ENCODE measurements around the gene TMEM87B. TPM values are rescaled to one million over a fixed set of nuclear protein-coding genes. Genes with fewer than 3 reads are reported as not detected.
A peak's percentile ranks its signal among the peaks of the same experiment; 100 is the strongest.

The TMEM87B gene
- total and polyA plus RNA-seq, 10 donors: 10.4 to 39.9 (median 32.9) TPM

DNA sequence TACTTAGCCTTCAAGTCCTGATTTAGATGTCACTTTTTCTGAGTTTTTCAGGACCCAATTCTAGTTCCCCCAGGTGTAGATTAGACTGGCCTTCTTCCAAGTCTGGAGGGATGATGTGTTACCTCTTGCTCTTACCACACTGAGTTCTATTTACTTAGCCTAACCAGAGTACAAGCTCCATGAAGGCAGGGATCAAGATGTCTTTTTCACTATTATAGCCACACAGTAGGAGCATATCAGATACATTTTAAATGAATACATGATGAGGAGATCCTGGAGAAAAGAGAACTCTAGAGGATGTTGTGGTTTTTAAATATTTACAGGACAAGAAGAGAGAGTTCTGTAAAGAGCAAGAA, 30.3 kb downstream of the TMEM87B start:
- Histone ChIP-seq H3K9me3 (no peaks in the 10 kb centered on the region), H3K36me3 (peaks cover 8 to 100% (median 83%) of the 10 kb centered on the region in 6 donors), H3K4me3 (no peak overlapping the region), H3K27me3 (replicated peaks in 1 of 7) (no peaks in the 10 kb centered on the region), H3K27ac (peak overlapping the region in 3 of 8 donors; percentile 2 to 23 (median 6)), H3K4me1 (peaks cover 0 to 26% (median 11%) of the 10 kb centered on the region in 6 donors)
- intact Hi-C loops (cut with DNase I; ENCODE audit: low total_unique reads): no loop called here
- DNase-seq: no peak
- no peak for TF ChIP-seq POLR2AphosphoS5 (IDR thresholded peaks at IDR 0.05)
- TF ChIP-seq, protein P1, sequence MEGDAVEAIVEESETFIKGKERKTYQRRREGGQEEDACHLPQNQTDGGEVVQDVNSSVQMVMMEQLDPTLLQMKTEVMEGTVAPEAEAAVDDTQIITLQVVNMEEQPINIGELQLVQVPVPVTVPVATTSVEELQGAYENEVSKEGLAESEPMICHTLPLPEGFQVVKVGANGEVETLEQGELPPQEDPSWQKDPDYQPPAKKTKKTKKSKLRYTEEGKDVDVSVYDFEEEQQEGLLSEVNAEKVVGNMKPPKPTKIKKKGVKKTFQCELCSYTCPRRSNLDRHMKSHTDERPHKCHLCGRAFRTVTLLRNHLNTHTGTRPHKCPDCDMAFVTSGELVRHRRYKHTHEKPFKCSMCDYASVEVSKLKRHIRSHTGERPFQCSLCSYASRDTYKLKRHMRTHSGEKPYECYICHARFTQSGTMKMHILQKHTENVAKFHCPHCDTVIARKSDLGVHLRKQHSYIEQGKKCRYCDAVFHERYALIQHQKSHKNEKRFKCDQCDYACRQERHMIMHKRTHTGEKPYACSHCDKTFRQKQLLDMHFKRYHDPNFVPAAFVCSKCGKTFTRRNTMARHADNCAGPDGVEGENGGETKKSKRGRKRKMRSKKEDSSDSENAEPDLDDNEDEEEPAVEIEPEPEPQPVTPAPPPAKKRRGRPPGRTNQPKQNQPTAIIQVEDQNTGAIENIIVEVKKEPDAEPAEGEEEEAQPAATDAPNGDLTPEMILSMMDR (IDR thresholded peaks at IDR 0.05 in 8 of 11, conservative IDR thresholded peaks at IDR 0.05 in 3 of 11): no peak
- TF ChIP-seq POLR2A (IDR thresholded peaks at IDR 0.05): no peak

- no peak for DNase-seq
- Histone ChIP-seq H3K4me3 (no peak overlapping the region), H3K27ac (peak overlapping the region in 2 of 8 donors; percentile 56 to 65), H3K27me3 (replicated peaks in 1 of 7) (no peaks in the 10 kb centered on the region), H3K4me1 (peaks cover 0 to 26% (median 11%) of the 10 kb centered on the region in 6 donors), H3K36me3 (peaks cover 8 to 100% (median 86%) of the 10 kb centered on the region in 6 donors), H3K9me3 (no peaks in the 10 kb centered on the region)
- TF ChIP-seq POLR2AphosphoS5 (IDR thresholded peaks at IDR 0.05): no peak
- TF ChIP-seq, protein P1 (IDR thresholded peaks at IDR 0.05 in 8 of 11, conservative IDR thresholded peaks at IDR 0.05 in 3 of 11): no peak
- no peak for TF ChIP-seq POLR2A (IDR thresholded peaks at IDR 0.05)
- 94 to 97% (median 96%) methylated on average over 9 of the region's 9 CpGs for WGBS, 5 donors
- intact Hi-C loops (cut with DNase I; ENCODE audit: low total_unique reads): no loop called here
Measured at GRCh38 chr2:112085916-112086669, 31.0 kb downstream of the TMEM87B start.

- TF ChIP-seq, protein P1 (IDR thresholded peaks at IDR 0.05 in 8 of 11, conservative IDR thresholded peaks at IDR 0.05 in 3 of 11): no peak
- no peak for TF ChIP-seq POLR2A (IDR thresholded peaks at IDR 0.05)
- TF ChIP-seq POLR2AphosphoS5 (IDR thresholded peaks at IDR 0.05): no peak
- no peak overlapping the region for H3K4me3 ChIP-seq
- WGBS, 5 donors: 64 to 75% (median 69%) methylated on average over 9 of the region's 9 CpGs
- peaks cover under 1 to 26% (median 13%) of the 10 kb centered on the region in 6 donors for H3K4me1 ChIP-seq
- H3K27me3 ChIP-seq (replicated peaks in 1 of 7): no peaks in the 10 kb centered on the region
- H3K27ac ChIP-seq: peak overlapping the region in 6 of 8 donors; percentile 9 to 65 (median 34)
- H3K36me3 ChIP-seq: peaks cover 8 to 100% (median 79%) of the 10 kb centered on the region in 6 donors
- H3K9me3 ChIP-seq: no peaks in the 10 kb centered on the region
- DNase-seq: no peak
- intact Hi-C loops (cut with DNase I; ENCODE audit: low total_unique reads): no loop called here
Measured at GRCh38 chr2:112087346-112088020, 32.4 kb downstream of the TMEM87B start.

GRCh38 chr2:112089375-112089774, 34.3 kb downstream of the TMEM87B start:
- no peak overlapping the region for H3K27ac ChIP-seq
- WGBS, 5 donors: 82 to 92% (median 87%) methylated on average over 5 of the region's 5 CpGs
- no peaks in the 10 kb centered on the region for H3K9me3 ChIP-seq
- H3K36me3 ChIP-seq: peaks cover 6 to 99% (median 64%) of the 10 kb centered on the region in 6 donors
- peaks cover 8 to 37% (median 17%) of the 10 kb centered on the region in 6 donors for H3K4me1 ChIP-seq
- intact Hi-C loops (cut with DNase I; ENCODE audit: low total_unique reads): no loop called here
- DNase-seq: no peak
- H3K27me3 ChIP-seq (replicated peaks in 1 of 7): no peaks in the 10 kb centered on the region
- TF ChIP-seq POLR2A (IDR thresholded peaks at IDR 0.05) (no peak), POLR2AphosphoS5 (IDR thresholded peaks at IDR 0.05) (no peak)
- TF ChIP-seq, protein P1 (IDR thresholded peaks at IDR 0.05 in 8 of 11, conservative IDR thresholded peaks at IDR 0.05 in 3 of 11): no peak
- no peak overlapping the region for H3K4me3 ChIP-seq
